ENCODE measurements around the gene PRSS53.

DNA sequence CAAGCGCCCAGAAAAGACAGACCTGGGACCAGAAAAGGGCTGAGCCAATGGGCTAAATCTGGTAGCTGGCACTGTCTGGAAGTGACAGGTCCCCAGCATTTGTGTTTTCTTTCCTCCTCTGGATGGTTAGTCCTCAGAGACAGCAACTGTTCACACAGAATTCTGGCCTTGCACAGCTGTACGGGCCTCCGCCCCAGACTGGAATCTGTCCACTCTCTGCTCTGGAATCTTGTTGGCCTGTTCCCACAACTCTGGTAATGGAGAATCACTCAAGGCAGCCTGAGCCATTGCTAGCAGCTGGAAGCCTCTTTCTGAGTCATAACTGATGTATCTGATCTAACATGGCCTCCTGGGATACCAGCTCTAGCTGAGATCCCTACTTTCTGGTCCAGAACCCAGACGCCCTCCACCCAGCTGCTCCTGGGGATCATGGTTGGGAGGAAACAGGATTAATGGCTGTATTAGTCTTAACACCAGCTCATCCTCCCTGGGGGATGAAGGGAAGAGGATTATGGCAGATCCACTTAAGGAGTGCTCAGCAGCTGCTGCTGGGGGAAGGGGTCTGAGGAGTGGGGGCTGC lies 23.8 kb downstream of the PRSS53 start:
- TF ChIP-seq, protein P1, sequence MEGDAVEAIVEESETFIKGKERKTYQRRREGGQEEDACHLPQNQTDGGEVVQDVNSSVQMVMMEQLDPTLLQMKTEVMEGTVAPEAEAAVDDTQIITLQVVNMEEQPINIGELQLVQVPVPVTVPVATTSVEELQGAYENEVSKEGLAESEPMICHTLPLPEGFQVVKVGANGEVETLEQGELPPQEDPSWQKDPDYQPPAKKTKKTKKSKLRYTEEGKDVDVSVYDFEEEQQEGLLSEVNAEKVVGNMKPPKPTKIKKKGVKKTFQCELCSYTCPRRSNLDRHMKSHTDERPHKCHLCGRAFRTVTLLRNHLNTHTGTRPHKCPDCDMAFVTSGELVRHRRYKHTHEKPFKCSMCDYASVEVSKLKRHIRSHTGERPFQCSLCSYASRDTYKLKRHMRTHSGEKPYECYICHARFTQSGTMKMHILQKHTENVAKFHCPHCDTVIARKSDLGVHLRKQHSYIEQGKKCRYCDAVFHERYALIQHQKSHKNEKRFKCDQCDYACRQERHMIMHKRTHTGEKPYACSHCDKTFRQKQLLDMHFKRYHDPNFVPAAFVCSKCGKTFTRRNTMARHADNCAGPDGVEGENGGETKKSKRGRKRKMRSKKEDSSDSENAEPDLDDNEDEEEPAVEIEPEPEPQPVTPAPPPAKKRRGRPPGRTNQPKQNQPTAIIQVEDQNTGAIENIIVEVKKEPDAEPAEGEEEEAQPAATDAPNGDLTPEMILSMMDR (IDR thresholded peaks at IDR 0.05): no peak
- TF ChIP-seq POLR2AphosphoS5 (IDR thresholded peaks at IDR 0.05; ENCODE audit: low read depth, low read length) (no peak), SIN3A (IDR thresholded peaks at IDR 0.05; ENCODE audit: borderline replicate concordance, insufficient read depth, low read depth, low read length) (no peak), TCF7L2 (IDR thresholded peaks at IDR 0.05; ENCODE audit: low read depth, low read length) (no peak)
- TF ChIP-seq, protein P2, sequence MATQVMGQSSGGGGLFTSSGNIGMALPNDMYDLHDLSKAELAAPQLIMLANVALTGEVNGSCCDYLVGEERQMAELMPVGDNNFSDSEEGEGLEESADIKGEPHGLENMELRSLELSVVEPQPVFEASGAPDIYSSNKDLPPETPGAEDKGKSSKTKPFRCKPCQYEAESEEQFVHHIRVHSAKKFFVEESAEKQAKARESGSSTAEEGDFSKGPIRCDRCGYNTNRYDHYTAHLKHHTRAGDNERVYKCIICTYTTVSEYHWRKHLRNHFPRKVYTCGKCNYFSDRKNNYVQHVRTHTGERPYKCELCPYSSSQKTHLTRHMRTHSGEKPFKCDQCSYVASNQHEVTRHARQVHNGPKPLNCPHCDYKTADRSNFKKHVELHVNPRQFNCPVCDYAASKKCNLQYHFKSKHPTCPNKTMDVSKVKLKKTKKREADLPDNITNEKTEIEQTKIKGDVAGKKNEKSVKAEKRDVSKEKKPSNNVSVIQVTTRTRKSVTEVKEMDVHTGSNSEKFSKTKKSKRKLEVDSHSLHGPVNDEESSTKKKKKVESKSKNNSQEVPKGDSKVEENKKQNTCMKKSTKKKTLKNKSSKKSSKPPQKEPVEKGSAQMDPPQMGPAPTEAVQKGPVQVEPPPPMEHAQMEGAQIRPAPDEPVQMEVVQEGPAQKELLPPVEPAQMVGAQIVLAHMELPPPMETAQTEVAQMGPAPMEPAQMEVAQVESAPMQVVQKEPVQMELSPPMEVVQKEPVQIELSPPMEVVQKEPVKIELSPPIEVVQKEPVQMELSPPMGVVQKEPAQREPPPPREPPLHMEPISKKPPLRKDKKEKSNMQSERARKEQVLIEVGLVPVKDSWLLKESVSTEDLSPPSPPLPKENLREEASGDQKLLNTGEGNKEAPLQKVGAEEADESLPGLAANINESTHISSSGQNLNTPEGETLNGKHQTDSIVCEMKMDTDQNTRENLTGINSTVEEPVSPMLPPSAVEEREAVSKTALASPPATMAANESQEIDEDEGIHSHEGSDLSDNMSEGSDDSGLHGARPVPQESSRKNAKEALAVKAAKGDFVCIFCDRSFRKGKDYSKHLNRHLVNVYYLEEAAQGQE (IDR thresholded peaks at IDR 0.05; ENCODE audit: insufficient read depth in 1 of 2, low read depth in 2 of 2, low read length in 1 of 2): no peak
